ENCODE results near the gene OBP2B.

DNA sequence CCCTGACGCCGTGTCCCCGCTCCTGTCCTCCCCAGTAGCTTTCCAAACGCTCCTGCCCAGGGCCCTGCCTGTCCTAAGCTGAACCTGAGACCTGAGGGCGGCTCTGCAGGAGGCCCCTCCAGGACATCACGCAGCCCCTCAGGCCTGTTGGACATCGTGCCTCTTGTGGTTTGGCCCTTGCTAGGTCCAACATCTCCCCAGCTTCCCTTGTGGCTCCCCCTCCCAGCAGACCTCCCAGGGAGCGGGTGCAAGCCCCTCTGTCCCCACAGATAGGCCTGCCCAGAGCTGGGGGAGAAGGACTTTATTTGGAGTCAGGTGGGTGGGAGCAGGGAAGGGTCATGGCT, 4.1 kb downstream of the OBP2B start:
- TF ChIP-seq, protein P1, sequence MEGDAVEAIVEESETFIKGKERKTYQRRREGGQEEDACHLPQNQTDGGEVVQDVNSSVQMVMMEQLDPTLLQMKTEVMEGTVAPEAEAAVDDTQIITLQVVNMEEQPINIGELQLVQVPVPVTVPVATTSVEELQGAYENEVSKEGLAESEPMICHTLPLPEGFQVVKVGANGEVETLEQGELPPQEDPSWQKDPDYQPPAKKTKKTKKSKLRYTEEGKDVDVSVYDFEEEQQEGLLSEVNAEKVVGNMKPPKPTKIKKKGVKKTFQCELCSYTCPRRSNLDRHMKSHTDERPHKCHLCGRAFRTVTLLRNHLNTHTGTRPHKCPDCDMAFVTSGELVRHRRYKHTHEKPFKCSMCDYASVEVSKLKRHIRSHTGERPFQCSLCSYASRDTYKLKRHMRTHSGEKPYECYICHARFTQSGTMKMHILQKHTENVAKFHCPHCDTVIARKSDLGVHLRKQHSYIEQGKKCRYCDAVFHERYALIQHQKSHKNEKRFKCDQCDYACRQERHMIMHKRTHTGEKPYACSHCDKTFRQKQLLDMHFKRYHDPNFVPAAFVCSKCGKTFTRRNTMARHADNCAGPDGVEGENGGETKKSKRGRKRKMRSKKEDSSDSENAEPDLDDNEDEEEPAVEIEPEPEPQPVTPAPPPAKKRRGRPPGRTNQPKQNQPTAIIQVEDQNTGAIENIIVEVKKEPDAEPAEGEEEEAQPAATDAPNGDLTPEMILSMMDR (conservative IDR thresholded peaks at IDR 0.05; ENCODE audit: low read length) = no peak
- TF ChIP-seq EZH2phosphoT487 (IDR thresholded peaks at IDR 0.05; ENCODE audit: borderline replicate concordance, low read depth, low read length) = no peak
